DOHH2 (cell line): ENCODE results near the gene HP.

Experiments used
- H3F3A ChIP-seq: fragments of 200-600 bp; sonication (generic), shearing (Covaris generic); 2 replicates; pipeline ENCODE4 v1.6.0; 2016; ENCODE audit warnings: antibody characterized with exemption, mild to moderate bottlenecking; ENCODE audit not compliant: control insufficient read depth, insufficient read depth
- H3K27ac ChIP-seq: fragments of 200-600 bp; sonication (generic); 2 replicates; pipeline ENCODE4 v1.5.1; 2014; ENCODE audit warnings: low read depth, mild to moderate bottlenecking, low read length, moderate library complexity
- H3K27me3 ChIP-seq: fragments of 200-600 bp; sonication (generic); 2 replicates; pipeline ENCODE4 v1.6.1; 2014; ENCODE audit warnings: mild to moderate bottlenecking, low read length, mixed read lengths; ENCODE audit not compliant: control insufficient read depth
- H3K36me3 ChIP-seq: fragments of 200-600 bp; sonication (generic); 2 replicates; pipeline ENCODE4 v1.6.1; 2014; ENCODE audit warnings: mild to moderate bottlenecking, low read length, moderate library complexity, mixed read lengths; ENCODE audit not compliant: control insufficient read depth
- H3K4me1 ChIP-seq: fragments of 200-600 bp; sonication (generic); 2 replicates; pipeline ENCODE4 v1.6.1; 2014; ENCODE audit warnings: mild to moderate bottlenecking, low read length, mixed read lengths; ENCODE audit not compliant: control insufficient read depth
- H3K4me2 ChIP-seq: fragments of 200-600 bp; sonication (generic); 2 replicates; pipeline ENCODE4 v1.6.0; 2014; ENCODE audit warnings: mild to moderate bottlenecking, low read length, moderate library complexity
- H3K4me3 ChIP-seq: fragments of 200-600 bp; sonication (generic); 2 replicates; pipeline ENCODE4 v1.5.1; 2014; ENCODE audit warnings: mild to moderate bottlenecking, low read length, mixed read lengths
- H3K79me2 ChIP-seq: fragments of 200-600 bp; sonication (generic); 2 replicates; pipeline ENCODE4 v1.6.1; 2014; ENCODE audit warnings: mild to moderate bottlenecking, low read length, mixed read lengths; ENCODE audit not compliant: control insufficient read depth
- H3K9me2 ChIP-seq: fragments of 200-600 bp; sonication (generic); replicated peaks from 2 replicates; pipeline ENCODE4 v1.6.1; 2014; ENCODE audit warnings: mild to moderate bottlenecking, low read length, mixed read lengths; ENCODE audit not compliant: control insufficient read depth
- H3K9me3 ChIP-seq: fragments of 200-600 bp; sonication (generic); 2 replicates; pipeline ENCODE4 v1.6.1; 2014; ENCODE audit warnings: antibody characterized with exemption, low read length, mixed read lengths; ENCODE audit not compliant: control insufficient read depth, insufficient read depth
- H4K20me1 ChIP-seq: fragments of 200-600 bp; sonication (generic); 2 replicates; pipeline ENCODE4 v1.6.0; 2014; ENCODE audit warnings: low read depth, mild to moderate bottlenecking, antibody characterized with exemption, low read length, moderate library complexity; ENCODE audit not compliant: control insufficient read depth, insufficient read depth
- EZH2phosphoT487 ChIP-seq: fragments of 200-600 bp; sonication (generic); IDR thresholded peaks from 2 replicates; pipeline ENCODE4 v1.6.1; 2017; ENCODE audit warnings: borderline replicate concordance, mild to moderate bottlenecking, antibody characterized with exemption, low read length, moderate library complexity, mixed read lengths
- TF ChIP-seq, protein P1 (sequence below): fragments of 200-600 bp; sonication (generic); IDR thresholded peaks from one replicate; pipeline ENCODE4 v1.5.1; 2014; ENCODE audit warnings: antibody characterized with exemption, mild to moderate bottlenecking, low read depth, low read length; ENCODE audit not compliant: poor library complexity, severe bottlenecking

Gene HP

DNA sequence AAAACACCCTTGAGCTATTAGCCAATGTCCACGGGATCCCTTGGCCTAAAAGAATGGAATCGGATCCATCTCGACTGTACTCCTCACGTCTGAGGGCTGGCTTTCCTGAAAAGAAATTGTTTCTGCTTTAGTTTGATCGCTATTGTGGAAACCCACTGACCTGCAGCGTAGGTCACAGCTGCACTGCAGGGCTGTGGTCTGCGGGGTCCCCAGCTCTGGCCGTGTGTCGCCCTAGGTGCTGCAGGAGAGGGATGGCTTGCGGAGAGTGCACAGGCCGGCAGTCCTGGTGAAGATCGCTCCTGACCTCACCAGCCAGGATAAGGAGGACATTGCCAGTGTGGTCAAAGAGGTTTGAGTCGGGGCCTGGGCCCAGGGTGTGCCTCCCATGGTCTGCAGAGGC lies 32.2 kb upstream of the HP start:
- H3K4me1 ChIP-seq, result no peaks in the 10 kb centered on the region
- no peak overlapping the region for H3K4me2 ChIP-seq
- H3K27ac ChIP-seq, result no peak overlapping the region
- TF ChIP-seq, protein P1, sequence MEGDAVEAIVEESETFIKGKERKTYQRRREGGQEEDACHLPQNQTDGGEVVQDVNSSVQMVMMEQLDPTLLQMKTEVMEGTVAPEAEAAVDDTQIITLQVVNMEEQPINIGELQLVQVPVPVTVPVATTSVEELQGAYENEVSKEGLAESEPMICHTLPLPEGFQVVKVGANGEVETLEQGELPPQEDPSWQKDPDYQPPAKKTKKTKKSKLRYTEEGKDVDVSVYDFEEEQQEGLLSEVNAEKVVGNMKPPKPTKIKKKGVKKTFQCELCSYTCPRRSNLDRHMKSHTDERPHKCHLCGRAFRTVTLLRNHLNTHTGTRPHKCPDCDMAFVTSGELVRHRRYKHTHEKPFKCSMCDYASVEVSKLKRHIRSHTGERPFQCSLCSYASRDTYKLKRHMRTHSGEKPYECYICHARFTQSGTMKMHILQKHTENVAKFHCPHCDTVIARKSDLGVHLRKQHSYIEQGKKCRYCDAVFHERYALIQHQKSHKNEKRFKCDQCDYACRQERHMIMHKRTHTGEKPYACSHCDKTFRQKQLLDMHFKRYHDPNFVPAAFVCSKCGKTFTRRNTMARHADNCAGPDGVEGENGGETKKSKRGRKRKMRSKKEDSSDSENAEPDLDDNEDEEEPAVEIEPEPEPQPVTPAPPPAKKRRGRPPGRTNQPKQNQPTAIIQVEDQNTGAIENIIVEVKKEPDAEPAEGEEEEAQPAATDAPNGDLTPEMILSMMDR, result no peak
- no peak for TF ChIP-seq EZH2phosphoT487
- peaks cover 36% of the 10 kb centered on the region for H3K36me3 ChIP-seq
- H3K9me2 ChIP-seq, result no peaks in the 10 kb centered on the region
- H4K20me1 ChIP-seq, result no peaks in the 10 kb centered on the region
- H3K27me3 ChIP-seq, result no peaks in the 10 kb centered on the region
- H3K79me2 ChIP-seq, result no peaks in the 10 kb centered on the region
- no peak overlapping the region for H3K4me3 ChIP-seq
- no peaks in the 10 kb centered on the region for H3K9me3 ChIP-seq
- H3F3A ChIP-seq, result no peaks in the 10 kb centered on the region

DNA sequence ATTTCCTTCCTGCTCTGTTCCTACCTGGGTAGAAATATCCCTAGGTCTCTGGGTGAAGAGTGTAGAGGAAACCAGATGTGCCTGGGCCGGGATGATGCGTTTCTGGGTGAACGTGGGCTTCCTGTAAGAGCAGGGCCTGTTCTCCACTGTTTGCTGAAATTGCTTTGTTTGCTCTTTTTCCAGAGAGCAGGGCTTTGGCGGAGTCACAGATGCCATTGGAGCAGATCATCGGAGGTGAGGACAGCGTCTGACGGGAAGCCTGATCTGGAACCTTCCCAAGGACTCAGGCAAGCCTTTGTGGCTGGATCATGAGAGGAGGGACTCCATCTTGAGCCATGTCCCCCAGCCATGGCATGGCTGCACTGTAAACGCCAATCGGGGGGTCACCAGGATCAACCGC lies 30.3 kb upstream of the HP start:
- peaks cover 27% of the 10 kb centered on the region for H3K36me3 ChIP-seq

DNA sequence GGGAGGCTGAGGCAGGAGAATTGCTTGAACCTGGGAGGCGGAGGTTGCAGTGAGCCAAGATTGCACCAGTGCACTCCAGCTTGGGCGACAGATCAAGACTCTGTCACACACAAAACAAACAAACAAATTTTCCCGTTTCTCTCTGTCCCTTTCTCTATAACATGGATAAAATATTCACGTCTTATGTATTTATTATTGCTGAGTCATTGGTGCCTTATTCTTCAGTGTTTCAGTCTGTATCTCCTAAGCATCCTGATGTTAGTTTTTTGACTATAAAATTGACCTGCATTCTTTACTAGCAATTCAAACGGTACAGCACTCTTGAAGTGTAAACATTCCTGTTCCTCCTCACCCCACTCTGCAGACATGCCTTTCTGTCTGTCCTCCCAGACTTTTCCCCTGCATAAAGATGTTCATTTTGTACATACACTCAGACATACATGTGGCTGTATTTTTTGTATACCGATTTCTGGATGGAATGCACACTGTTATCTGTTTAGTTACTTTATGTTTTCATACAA lies 29.4 kb upstream of the HP start:
- no peak overlapping the region for H3K27ac ChIP-seq
- no peaks in the 10 kb centered on the region for H3K79me2 ChIP-seq
- no peak overlapping the region for H3K4me2 ChIP-seq
- no peak for TF ChIP-seq EZH2phosphoT487
- TF ChIP-seq, protein P1, result no peak
- H3K9me2 ChIP-seq, result no peaks in the 10 kb centered on the region
- no peak overlapping the region for H3K4me3 ChIP-seq
- no peaks in the 10 kb centered on the region for H3K9me3 ChIP-seq
- no peaks in the 10 kb centered on the region for H3F3A ChIP-seq
- no peaks in the 10 kb centered on the region for H3K4me1 ChIP-seq
- H3K36me3 ChIP-seq, result peaks cover 27% of the 10 kb centered on the region
- no peaks in the 10 kb centered on the region for H4K20me1 ChIP-seq
- H3K27me3 ChIP-seq, result no peaks in the 10 kb centered on the region

More for the DNA sequence above, 30.3 kb upstream of the HP start:
- no peaks in the 10 kb centered on the region for H3K9me2 ChIP-seq
- no peaks in the 10 kb centered on the region for H3K27me3 ChIP-seq
- no peak overlapping the region for H3K4me3 ChIP-seq
- H3K4me1 ChIP-seq, result no peaks in the 10 kb centered on the region
- no peaks in the 10 kb centered on the region for H3K9me3 ChIP-seq
- H4K20me1 ChIP-seq, result no peaks in the 10 kb centered on the region
- no peaks in the 10 kb centered on the region for H3K79me2 ChIP-seq
- no peak overlapping the region for H3K4me2 ChIP-seq
- TF ChIP-seq EZH2phosphoT487, result no peak
- no peaks in the 10 kb centered on the region for H3F3A ChIP-seq
- no peak overlapping the region for H3K27ac ChIP-seq

DNA sequence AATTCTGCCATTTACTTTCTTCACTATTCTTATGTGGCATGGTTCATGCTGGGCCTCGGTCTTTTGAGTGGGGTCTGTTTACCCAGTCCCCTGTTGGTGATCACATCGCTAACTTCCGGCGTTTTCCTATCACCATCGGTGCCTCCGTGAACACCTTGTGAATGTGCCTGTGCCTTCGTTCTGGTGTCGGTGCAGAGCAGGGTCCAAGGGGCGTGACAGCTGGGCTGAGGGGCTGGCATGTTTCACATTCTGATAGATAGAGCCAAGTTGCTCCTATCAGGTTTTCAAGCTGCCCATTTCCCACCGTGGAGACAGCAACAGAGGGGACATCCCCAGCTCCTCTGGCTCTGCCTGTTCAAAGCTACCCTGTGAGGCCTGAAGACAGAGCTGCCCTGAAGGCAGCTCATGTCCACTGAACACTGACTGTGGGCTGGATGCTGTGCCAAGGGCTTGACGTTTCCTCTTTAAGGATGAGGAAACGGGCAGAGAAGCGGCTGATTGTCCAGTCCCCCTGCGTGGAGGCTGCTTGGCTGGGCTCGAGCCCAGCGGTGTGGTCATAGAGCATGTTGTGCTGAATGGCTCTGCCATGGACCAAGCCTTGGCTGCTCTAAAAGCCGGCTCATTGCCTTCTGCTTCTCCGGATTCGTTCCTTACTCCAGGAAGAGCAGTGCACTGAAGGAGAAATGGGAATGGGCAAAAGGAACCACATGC lies 28.7 kb upstream of the HP start:
- Histone ChIP-seq H3K9me3 (no peaks in the 10 kb centered on the region), H3K4me3 (no peak overlapping the region), H3K27ac (no peak overlapping the region), H3K79me2 (no peaks in the 10 kb centered on the region), H3F3A (no peaks in the 10 kb centered on the region), H3K4me1 (no peaks in the 10 kb centered on the region), H3K4me2 (no peak overlapping the region), H4K20me1 (no peaks in the 10 kb centered on the region), H3K36me3 (peaks cover 27% of the 10 kb centered on the region), H3K9me2 (no peaks in the 10 kb centered on the region), H3K27me3 (no peaks in the 10 kb centered on the region)
- TF ChIP-seq EZH2phosphoT487, result no peak
- TF ChIP-seq, protein P1, result no peak
